Erythroblast (primary cell): Measurements from ENCODE around the gene SMAD6.

Source experiments
- GATA1 ChIP-seq: IDR thresholded peaks from 2 replicates; pipeline ENCODE4 v1.6.1; 2011; ENCODE audit warnings: low read depth, mild to moderate bottlenecking, control low read depth, low read length, moderate library complexity
- POLR2A ChIP-seq: IDR thresholded peaks from 2 replicates; pipeline ENCODE4 v1.6.1; 2011; ENCODE audit warnings: mild to moderate bottlenecking, low read length

DNA sequence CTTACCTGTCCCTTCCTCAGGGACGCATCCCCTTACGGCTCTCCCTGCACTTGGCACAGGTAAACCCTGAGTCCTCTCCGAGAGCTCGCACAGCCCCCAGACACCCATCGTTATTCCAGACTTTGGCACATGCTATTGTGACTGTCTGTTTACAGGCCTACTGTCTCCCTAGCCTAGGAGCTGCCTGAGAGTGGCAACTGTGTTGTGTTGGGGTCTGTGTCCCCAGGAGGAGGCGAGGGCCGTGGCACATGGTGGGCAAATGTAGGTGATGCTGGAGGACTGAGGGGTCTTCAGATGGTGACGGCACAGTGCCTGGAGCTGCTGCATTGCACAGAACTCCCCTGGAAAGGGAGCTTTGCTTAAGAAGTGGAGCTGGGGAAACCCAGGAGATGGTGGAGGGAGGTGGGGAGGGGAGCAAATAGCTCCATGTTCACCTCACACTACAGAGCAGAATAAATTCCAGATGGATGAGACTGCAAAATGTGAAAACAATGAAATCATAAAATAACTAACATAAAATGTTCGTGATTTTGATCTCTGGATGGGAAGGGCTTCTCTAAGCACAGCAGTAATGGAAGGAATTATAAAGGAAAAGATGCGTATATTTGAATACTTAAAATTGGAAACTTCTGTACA, 96.5 kb downstream of the SMAD6 start:
- no peak for TF ChIP-seq POLR2A
- TF ChIP-seq GATA1: no peak
